Measurements from ENCODE around the gene TXNRD2. TPM values are rescaled to one million over a fixed set of nuclear protein-coding genes. Genes with fewer than 3 reads are reported as not detected.

The TXNRD2 gene
- 11.3 and 11.7 TPM in 2 replicates for total RNA-seq

GRCh38 chr22:19941365-19942082, at the start of gene TXNRD2, which contains the start of gene COMT:
TSS of gene TXNRD2 (minus strand) at chr22:19941818. CDS start at chr22:19941803, 15 bp downstream.
TSS of gene COMT (plus strand) at chr22:19941772. CDS start at chr22:19962527, 20,755 bp downstream.

DNA sequence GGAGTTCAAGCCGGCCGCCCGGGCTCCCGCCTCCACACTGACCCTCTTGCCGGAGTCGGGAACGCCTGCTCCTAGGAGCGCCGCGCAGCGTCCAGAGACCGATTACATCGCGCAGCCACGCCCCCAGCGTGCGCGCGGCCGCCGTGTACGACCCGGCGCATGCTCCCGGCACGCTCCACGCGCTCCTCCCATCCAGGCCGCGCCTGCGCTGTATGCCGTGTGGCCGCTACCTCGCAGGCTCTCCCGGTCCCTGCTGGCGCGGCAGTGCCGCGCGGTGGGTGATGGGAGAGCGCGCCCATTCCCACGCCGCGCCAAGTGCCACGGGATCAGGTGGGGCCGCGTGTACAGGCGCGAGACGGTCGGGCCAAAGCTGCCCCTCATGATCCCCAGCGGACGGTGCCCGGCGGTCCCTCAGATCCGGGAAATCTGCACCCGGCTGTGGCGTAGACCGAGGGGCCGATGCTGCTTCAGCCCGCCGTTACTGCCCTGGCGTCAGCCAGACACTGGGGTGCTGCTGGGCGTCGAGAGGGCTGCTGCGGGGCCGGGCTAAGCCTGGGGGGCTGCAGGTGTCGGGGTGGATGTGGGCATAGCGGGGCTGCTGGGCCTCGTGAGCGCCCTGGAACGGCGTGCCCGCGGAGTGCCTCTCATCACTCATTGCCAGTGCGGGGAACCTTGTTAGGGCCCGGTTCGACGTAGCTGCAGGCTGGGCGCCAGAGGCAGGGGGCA, 86.7 kb downstream of the TXNRD2 start, which contains the start of the genes GNB1L and RTL10:
Gene GNB1L (minus strand): TSS at position 97 of the 726 bp plus-strand sequence. CDS start 33,519 bp downstream, outside the sequence.
Gene RTL10 (minus strand): TSS at position 97 of the 726 bp plus-strand sequence. CDS start 2,613 bp downstream, outside the sequence.

Other genes starting within 250 kb of the TXNRD2 start
- gene SEPTIN5, start 227.3 kb downstream of the TXNRD2 start, total RNA-seq: 4.4 and 22.6 TPM in 2 replicates
- 0.68 and 1.9 TPM in 2 replicates for gene GP1BB, start 218.3 kb downstream of the TXNRD2 start, total RNA-seq
- gene TBX1, start 181.0 kb downstream of the TXNRD2 start, total RNA-seq: 7.9 and 9.8 TPM in 2 replicates
- gene GNB1L, start 86.9 kb downstream of the TXNRD2 start, total RNA-seq: 5.1 and 9.9 TPM in 2 replicates
- 22.2 and 28.7 TPM in 2 replicates for gene RTL10, start 86.9 kb downstream of the TXNRD2 start, total RNA-seq
- 174 and 239 TPM in 2 replicates for gene COMT, start within 50 bp of the TXNRD2 start, total RNA-seq
- gene ARVCF, start 75.0 kb upstream of the TXNRD2 start, total RNA-seq: 11.6 and 16.4 TPM in 2 replicates
- gene TANGO2, start 79.3 kb upstream of the TXNRD2 start, total RNA-seq: 46.5 and 49.7 TPM in 2 replicates
- gene DGCR8, start 138.4 kb upstream of the TXNRD2 start, total RNA-seq: 36.9 and 54.2 TPM in 2 replicates
- gene RANBP1, start 174.3 kb upstream of the TXNRD2 start, total RNA-seq: 156 and 164 TPM in 2 replicates
- 41.6 and 45.5 TPM in 2 replicates for gene TRMT2A, start 175.4 kb upstream of the TXNRD2 start, total RNA-seq
- gene ZDHHC8, start 190.0 kb upstream of the TXNRD2 start, total RNA-seq: 3.4 and 25.6 TPM in 2 replicates
- not detected in 2 replicates for gene CCDC188, start 209.2 kb upstream of the TXNRD2 start, total RNA-seq